ENCODE data around the gene BANK1.

- TF ChIP-seq POLR2A (IDR thresholded peaks at IDR 0.05) (no peak), CTCF (IDR thresholded peaks at IDR 0.05) (no peak)
These were observed 95.0 kb downstream of the BANK1 start for GRCh38 chr4:101885574-101885973.
